GM10266 (cell line): ENCODE measurements around the gene MRPL32.
A peak's percentile ranks its signal among the peaks of the same experiment; 100 is the strongest.

Experiments
- DNase-seq: peaks from one replicate; pipeline ENCODE4 v3.0.0; 2012; ENCODE audit errors: extremely low spot score
- CTCF ChIP-seq: IDR thresholded peaks from 2 replicates; pipeline ENCODE4 v1.5.1; 2012; ENCODE audit warnings: mild to moderate bottlenecking, low read depth; ENCODE audit not compliant: control insufficient read depth, insufficient read depth; ENCODE audit errors: missing control alignments

Gene MRPL32

GRCh38 chr7:42940985-42941847 lies 9.0 kb downstream of the MRPL32 start:
- TF ChIP-seq CTCF: peak; percentile 81
- peak; percentile 47 for DNase-seq

GRCh38 chr7:42945821-42946626 lies 13.8 kb downstream of the MRPL32 start:
- DNase-seq: peak; percentile 24
- TF ChIP-seq CTCF: no peak

DNA sequence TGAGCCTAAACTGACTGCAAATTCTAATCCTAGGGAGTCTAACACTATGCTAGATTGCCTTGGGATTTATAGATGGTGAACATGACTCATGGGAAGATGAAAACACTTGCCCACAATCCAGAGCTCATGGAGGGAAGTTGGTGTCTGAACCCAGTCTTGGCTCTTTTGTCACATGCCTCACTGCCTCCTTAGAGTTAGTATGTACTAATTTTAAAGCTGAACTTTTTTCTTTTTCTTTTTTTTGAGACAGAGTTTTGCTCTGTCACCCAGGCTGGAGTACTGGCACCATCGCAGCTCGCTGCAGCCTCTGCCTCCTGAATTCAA lies 14.4 kb downstream of the MRPL32 start:
- no peak for TF ChIP-seq CTCF
- no peak for DNase-seq

GRCh38 chr7:42947521-42947920 lies 15.3 kb downstream of the MRPL32 start:
- DNase-seq: no peak
- TF ChIP-seq CTCF: no peak

GRCh38 chr7:42950417-42950816 lies 18.2 kb downstream of the MRPL32 start:
- TF ChIP-seq CTCF: no peak
- DNase-seq: no peak

DNA sequence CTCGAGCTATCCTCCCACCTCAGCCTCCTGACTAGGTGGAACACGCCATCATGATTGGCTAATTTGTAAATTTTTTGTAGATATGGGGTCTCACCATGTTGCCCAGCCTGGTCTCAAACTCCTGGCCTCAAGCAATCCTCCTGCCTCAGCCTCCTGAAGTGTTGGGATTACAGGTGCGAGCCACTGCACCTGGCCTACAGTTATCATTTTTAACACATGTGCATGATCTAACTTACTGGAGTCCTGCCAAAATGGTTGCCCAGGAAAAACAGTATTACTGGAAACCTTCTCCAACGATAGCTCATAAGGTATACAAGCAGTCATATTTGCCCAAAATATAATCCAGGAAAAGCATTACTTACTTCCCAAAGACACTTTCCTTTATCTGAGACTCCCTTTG lies 20.2 kb downstream of the MRPL32 start:
- DNase-seq: no peak
- TF ChIP-seq CTCF: no peak

DNA sequence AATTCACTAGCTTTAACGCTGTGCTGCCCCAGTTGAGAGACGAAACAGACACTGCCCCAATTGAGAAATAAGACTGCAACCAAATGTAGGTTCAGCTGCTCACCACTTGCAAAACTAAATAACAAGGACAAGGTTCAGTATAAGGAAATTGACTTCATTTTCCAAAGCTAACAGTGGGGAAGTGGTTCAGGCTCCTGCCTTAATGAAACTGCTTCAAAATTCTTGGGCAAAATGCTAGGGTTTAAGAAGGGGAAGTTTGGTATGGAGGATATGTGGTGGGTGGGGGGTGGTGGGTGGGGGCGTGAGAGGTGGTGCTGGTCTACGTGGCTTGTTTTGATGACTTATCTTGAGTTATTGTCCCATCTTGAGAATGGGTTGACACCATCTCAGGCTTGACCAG lies 21.8 kb downstream of the MRPL32 start:
- no peak for DNase-seq
- TF ChIP-seq CTCF: no peak
